Epithelial cell of prostate (primary cell): ENCODE data around the gene EHBP1L1.
"Not testable (repeated sequence)": the region's sequence is repeated elsewhere in the genome, so short reads cannot be mapped to it uniquely, and the experiment has no call there.

Experiments
- DNase-seq: peaks from one replicate; pipeline ENCODE4 v3.0.0-alpha.2; 2011; ENCODE audit warnings: low read depth, low spot score
- H3K27ac ChIP-seq: fragments of 450-650 bp; 2 replicates; pipeline ENCODE4 v1.5.1; 2017; ENCODE audit warnings: mild to moderate bottlenecking

The EHBP1L1 gene

DNA sequence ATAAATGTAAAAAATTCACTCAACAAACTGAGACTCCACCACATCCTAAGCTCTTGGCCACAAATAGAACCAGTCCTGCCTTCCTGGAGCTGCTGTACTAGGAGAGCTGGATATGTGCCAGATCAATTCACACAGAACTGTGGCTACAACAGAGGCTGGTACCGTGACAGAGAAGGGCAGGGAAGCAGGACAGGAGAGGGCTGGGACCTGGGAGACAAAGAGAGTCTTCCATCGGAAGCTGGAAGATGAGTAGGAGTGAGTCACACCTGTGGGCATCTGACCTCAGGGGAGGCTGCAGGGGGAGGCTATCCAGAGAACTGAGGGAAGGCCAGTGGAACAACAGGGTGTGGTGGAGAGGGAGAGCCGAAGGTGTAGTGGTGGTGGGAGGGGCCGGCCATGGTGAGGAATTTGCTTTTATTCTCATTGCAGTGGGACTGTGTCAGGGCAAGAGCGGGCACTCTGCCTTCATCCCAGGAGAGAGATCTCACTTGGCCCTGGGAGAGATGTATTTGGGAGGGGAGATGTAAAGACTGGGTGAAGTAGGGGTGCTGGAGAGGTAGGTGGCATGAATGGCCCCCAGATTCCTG is 15.8 kb upstream of the EHBP1L1 start:
- peak overlapping the region; percentile 87 for H3K27ac ChIP-seq
- DNase-seq: no peak

DNA sequence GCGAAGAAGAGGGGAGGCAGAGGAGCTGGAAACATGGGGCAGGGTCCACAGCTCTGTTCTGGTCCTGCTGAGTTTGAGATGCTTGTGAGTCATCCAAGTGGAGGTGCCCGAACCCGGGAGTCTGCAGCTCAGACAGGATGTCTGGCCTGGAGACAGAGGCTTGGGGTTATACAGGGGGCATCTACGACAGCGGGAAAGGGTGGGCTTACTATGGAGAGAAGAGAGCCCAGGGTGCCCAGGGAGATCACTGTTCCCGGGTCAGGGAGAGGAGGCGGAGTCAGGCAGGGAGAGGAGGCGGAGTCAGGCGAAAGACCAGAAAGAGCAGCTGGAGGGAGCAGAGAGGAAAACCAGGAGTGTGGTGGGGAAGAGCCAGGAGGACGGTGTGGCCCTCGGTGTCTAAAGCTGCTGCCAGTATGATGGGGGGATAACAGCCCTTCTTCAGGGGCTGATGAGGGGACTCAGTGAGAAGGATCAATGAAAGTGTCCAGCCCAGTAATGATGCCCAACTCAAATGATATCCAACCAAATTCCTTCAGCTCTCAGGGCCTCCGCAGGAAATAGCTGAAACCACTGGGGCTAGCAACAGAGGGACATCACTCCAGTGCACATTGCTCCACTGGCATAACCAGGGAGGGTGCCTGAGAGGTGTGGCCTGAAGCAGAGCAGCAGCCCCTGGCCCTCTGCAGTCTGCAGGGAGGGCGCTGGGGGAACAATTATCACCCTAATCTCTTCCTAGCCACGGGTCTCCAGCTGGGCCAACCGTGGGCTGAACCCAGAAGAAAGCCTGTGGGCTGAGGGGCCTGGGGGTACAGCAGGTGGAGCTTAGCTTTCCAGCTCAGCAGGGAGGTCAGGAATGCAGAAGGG is 15.1 kb upstream of the EHBP1L1 start:
- peak overlapping the region; percentile 87 for H3K27ac ChIP-seq
- DNase-seq: no peak

DNA sequence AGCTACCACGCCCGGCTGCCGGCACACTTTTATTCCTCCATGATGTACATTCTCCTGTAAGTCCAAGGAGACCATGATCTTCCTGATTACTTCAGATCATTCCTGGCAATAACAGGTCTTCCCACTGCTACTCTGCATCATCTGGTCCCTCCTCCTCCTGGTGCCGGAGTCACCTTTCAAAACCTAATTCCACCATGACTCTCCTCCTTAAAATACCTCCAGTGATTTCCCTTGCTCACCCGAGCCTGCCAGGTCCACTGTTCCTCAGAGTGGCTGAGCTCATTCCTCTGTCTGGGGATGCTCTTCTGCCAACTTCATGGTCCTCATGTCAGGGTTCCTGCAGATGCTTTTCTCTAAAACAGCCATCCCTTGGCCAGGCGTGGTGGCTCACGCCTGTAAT is 13.8 kb upstream of the EHBP1L1 start:
- no peak overlapping the region for H3K27ac ChIP-seq
- no peak for DNase-seq

DNA sequence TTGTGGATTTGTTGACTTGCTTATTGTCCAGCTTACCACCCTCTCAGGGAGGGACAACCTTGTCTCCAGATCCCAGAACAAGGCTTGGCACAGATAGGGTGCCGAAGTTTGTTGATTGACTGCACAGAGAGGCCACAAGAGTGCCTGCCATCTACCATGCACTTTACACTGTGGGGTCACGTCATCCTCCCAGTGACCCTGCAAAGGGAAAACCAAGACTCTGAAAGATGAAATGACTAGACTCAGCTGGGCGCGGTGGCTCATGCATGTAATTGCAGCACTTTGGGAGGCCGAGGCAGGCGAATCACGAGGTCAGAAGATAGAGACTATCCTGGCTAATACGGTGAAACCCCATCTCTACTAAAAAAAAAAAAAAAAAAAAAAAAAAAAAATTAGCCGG is 13.1 kb upstream of the EHBP1L1 start:
- DNase-seq: no peak
- H3K27ac ChIP-seq: no peak overlapping the region

DNA sequence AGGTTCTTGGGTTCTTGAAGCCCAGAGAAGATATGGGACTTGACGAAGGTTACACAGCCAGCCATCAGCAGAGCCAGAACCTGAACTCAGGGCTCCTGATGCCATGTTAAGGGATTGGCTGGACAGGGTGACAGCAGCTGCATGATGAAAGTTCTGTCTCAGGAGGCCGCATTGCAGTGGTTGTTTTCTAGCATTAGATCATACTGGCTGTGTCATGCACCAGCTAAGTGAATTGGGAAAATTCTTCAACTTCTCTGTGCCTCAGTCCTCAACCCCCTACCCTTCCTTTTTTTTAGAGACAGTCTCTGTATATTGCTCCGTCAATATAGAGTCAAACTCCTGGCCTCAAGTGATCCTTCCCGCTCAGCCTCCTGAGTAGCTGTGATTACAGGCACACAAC is 12.3 kb upstream of the EHBP1L1 start:
- DNase-seq: no peak
- no peak overlapping the region for H3K27ac ChIP-seq

DNA sequence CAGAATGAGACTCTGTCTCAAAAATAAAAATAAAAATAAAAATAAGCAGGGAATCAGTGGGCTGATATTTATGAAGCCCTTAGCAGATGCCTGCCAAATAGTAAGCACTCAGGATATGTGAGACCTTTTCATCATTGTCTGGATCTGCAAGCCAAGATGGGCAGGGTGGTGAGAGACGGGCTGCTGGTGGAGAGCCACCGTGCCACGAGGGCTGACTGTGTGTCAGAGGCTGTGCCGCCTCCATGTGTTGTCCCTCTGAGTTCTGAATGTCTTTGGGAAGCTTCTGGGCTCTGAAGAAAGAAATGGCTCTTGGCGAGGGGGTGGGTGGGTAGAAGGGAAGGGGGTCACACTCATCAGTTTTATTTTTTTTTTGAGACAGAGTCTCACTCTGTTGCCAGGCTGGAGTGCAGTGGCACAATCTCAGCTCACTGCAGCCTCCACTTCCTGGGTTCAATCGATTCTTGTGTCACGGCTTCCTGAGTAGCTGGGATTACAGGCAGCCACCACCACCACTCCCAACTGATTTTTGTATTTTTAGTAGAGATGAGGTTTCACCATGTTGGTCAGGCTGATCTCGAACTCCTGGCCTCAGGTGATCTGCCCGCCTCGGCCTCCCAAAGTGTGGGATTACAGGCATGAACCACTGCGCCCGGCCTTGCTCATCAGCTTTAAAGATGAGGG is 10.8 kb upstream of the EHBP1L1 start:
- DNase-seq: not testable (repeated sequence)
- H3K27ac ChIP-seq: peak overlapping the region; percentile 63

DNA sequence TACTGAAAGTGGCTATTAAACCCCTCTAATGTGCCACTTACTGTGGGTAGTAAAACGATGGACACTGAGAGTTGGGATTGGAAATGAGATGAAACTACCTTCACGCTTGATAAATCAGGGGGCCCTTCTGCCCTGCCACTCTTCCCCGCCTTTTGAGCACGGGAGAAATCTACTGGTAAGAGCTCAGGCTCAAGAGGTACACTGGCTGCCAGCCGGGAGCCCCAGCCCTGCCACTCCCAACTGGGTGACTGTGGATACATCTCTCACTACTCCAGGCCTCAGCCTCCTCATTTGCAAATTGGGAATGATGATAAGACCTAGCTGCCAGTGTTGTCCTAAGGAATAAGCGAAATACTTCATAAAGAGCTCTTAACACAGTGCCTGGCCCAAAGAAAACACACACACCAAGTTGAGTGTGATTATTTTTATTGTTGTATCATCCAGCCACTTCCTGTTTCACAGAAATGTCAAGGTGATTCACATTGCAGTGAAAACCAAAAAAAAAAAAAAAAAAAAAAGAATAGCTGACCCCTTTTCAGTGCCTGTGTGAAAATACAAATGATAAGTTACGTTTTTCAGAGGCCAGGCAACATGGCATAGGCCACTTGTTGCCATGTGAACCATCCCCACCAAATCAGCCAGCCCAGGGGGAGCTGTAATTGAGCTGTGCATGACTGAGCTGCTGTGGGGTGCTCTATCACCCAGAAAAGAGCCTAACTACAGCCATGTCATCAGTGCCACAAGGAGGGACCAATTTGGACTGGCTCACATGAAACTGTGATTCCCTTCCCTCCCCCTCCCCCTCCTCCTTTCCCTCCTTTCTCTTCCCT is 10.0 kb upstream of the EHBP1L1 start:
- H3K27ac ChIP-seq: peak overlapping the region; percentile 63
- no peak for DNase-seq

DNA sequence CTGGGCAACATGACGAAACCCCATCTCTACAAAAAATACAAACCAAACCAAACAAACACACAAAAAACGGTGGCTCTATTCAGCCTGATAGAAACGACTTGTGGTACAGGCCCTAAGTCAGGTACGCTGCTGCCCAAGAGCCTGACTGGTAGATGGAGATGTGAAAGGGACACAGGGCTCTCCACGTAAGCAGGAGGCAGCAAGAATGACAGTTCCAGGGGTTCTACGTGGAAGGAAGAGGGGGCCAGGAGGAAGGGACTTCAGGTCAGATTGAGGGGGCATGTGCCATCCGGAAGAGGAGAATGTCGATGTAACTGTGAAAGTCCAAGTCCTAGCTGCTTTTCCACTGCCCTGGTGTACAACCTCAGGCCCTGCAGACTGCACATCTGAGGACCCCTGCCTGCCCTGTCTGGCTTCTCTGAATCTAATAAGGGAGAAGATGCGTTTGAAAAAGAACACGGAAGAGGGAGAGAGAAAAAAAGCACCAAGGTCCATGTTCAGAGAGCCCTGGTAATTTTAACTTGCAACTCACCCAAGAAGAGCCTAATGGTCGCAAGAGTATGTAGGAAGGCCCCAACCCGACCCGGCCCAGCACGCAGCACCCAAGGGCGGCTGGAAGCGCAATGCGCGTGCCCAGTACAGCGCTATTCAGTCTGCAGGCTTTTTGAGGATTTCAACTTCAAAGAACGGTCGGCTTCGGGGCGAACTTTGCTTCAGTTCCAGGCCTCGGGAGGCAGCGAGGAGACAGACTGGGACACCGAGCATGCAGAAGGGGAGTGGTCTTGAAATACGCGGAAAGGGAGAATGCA is 6.5 kb upstream of the EHBP1L1 start:
- peak overlapping the region; percentile 96 for H3K27ac ChIP-seq
- DNase-seq: no peak

DNA sequence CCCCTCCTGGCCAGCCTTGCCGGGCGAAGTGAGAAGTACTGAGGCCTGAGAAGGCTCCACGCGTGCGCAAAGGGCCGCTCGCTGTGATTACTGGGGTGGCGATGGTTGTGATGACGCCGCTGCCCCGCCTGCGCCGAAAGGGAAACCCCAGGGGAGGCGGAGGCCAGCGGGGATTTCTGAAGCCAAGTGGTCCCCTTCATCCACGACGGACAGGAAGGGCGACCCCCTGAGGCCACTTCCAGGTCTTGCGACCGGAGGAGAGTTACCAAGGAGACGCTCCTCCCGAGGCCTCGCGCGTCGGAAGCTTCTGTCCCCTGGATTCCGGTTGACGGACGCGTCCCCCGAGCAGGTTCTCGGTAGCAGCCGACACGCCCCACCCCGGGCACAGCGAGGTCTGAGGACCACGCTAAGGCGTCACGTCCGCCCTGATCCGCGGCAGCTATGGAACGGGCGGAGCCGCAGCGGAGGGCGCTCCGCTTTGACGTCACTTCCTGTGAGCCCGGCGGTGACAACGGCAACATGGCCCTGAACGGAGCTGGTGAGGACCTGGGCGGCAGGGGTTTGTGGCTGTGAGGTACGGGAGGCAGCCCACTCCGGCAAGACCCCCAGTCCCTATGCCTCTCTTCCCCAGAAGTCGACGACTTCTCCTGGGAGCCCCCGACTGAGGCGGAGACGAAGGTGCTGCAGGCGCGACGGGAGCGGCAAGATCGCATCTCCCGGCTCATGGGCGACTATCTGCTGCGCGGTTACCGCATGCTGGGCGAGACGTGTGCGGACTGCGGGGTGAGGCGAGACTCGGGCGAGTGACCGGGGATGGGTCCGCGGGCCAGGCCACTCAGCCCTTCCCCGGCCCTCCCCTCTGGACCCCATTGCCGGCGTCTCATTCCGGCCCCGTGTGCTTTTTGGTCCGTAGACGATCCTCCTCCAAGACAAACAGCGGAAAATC is 5.6 kb upstream of the EHBP1L1 start, which contains the start of gene ZNRD2:
ZNRD2 (plus strand) TSS at position 505 of the 946 bp plus-strand sequence; CDS start at position 520, 15 bp downstream.
- DNase-seq: peak; percentile 93
- H3K27ac ChIP-seq: peak within 1 kb of the TSS; percentile 96

DNA sequence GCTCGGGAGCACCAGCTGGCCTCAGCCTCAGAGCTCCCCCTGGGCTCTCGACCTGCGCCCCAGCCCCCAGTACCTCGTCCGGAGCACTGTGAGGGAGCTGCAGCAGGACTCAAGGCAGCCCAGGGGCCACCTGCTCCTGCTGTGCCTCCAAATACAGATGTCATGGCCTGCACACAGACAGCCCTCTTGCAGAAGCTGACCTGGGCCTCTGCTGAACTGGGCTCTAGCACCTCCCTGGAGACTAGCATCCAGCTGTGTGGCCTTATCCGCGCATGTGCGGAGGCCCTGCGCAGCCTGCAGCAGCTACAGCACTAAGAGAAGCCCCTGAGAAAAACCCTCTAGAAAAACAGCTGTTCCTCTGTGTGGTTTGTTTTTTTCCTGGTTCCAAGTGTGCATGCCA is 4.4 kb upstream of the EHBP1L1 start:
- DNase-seq: no peak
- H3K27ac ChIP-seq: peak overlapping the region; percentile 96

DNA sequence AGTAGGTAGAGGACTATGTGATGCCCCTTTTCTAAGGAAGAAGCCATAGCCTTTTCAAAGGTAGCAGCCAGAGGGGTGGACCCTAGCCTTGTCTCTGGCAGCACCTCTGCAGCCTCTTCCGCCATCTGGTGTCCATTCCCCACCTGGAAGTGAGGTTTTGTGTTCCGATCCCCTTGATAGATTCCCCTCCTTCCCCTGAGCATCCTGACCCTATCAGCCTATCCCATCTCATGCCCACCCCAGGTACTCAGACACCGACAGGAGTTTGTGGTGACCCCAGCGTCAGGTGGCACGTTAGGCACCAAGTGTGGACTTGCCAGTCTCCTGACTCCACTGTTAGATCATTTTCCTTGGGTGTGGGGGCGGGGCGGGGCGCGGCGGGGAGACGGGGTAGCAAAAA is 3.9 kb upstream of the EHBP1L1 start:
- no peak for DNase-seq
- peak overlapping the region; percentile 96 for H3K27ac ChIP-seq

DNA sequence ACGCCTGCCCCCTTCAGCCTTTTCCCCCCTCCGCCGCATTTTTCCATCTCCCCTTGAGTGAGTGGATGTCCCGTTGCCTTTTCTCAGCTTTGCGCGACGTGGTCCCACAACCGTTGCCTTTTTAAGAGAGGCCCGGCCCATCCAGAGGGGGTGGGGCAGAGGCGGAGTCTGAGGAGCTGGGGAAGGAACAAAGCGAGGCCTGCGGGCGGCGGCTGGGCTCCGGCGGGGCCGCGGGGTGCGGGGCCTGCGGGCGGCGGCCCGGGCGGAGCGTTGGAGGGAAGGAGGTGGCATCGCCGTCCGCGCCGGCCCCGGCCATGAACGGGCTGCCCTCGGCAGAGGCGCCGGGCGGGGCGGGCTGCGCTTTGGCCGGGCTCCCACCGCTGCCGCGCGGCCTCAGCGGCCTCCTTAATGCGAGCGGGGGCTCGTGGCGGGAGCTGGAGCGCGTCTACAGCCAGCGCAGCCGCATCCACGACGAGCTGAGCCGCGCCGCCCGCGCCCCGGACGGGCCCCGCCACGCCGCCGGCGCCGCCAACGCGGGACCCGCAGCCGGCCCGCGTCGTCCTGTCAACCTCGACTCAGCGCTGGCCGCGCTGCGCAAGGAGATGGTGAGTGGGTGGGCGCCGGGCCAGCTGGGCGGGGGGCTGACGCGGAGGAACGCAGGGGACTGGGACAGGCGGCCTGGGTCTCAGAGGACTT is 3.3 kb upstream of the EHBP1L1 start, which contains the start of gene FAM89B:
FAM89B (plus strand) TSS at position 183 of the 696 bp plus-strand sequence; CDS start at position 315, 132 bp downstream.
- H3K27ac ChIP-seq: peak within 1 kb of the TSS; percentile 96
- no peak for DNase-seq

DNA sequence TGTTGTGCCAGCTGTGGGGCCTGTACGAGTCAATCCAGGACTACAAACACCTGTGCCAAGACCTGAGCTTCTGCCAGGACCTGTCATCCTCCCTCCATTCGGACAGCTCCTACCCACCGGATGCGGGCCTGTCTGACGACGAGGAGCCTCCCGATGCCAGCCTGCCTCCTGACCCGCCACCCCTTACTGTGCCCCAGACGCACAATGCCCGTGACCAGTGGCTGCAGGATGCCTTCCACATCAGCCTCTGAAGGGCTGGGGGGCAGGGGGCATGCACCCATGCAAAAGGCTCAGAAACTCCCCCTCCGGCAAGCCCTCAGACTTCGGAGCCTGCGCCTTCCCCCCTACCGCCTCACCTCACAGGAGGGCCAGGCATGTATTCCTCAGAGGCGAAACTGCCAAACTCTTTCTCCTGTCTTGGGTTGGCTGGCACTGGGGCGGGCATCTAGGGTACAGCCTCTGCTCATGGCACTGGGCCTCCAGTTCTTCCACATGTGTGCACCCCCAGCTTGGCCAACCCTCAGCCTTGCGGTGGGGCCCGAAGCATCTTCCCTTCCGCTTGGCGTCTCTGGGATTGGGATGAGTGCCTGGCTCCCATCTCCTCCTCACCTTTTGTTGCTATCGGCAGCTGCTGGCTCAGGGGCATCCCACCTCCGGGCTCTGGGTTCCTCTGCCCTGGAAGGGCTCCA is 2.3 kb upstream of the EHBP1L1 start:
- DNase-seq: no peak
- H3K27ac ChIP-seq: peak overlapping the region; percentile 96

DNA sequence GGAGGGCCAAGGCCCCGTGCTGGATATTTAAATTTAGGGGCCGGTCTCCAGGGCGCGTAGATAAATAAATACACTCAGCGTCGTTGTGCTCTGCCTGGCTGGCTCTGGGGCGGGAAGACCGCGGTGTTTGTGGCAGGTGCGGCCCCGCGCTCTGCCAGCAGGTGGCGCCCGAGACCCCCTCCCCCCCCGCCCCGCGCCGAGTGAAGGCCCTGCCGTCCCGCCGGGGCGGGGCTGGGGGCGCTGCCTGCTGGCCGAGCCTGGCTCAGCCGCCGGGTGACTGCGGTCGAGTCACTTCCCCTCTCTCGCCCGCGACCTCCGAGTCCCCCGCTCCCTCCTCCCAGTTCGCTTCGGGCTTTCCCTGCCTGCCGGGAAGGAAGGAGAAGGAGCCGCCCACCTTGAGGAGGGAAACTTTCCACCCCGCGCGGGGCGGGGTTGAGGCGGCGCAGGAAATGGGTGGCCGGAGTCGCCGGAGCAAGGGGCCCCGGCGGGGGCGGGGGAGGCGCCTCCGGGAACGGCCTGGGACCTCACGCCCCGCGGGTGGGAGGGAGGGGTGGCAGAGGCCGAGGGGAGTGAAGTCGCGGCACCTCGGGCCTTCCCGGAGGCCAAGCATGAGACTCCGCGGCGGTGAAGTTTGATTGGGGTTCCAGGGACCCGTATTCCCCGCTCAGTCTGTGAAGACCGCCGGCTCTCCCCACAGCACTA is 1.6 kb upstream of the EHBP1L1 start:
- no peak for DNase-seq
- H3K27ac ChIP-seq: peak overlapping the region; percentile 96

DNA sequence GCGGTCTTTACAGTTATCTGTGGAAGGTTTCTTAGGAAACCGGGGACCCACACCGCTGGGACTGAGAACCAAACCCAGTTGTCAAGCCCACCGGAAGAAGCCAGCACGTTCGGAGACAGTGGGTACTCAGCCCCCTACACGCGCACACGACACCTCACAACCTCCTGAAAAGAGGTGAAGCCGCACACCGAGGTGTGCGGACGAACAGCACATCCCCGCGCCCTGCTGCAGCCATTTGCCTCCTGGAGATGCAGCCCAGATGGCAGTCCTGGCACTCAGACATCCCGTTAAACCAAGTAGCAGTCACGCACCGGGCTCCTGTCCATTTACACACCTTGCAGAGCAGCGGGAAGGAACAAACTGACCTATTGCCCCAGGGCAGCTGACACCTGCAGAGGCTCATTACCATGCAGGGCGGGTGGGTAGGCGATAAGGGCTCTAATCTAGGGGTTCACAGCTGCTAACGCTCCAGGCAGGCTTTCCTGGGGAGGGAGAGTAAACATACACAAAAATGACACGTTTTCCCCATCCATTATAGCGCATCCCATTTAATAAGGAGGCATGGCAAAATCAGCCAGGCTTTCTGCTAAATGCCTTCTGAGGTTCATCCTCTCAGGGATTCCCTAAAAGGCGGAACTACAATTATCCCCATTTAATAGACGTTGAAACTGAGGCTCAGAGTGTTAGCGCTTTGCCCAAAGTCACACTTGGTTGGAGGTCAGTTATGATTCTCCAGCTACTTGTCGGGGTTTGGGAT is 864 bp upstream of the EHBP1L1 start:
- DNase-seq: no peak
- H3K27ac ChIP-seq: peak overlapping the region; percentile 96
